Endodermal cell (in vitro differentiated cells): ENCODE data around the gene HOXC12. TPM values are rescaled to one million over a fixed set of nuclear protein-coding genes. Genes with fewer than 3 reads are reported as not detected.
A peak's percentile ranks its signal among the peaks of the same experiment; 100 is the strongest.

Experiments
- DNase-seq: peaks from one replicate; pipeline ENCODE4 v3.0.0-alpha.2; 2017
- H3K27ac ChIP-seq: 2 replicates; pipeline ENCODE4 v1.5.1; 2013; ENCODE audit warnings: mild to moderate bottlenecking, low read depth, low read length, moderate library complexity
- H3K27me3 ChIP-seq: 2 replicates; pipeline ENCODE4 v1.6.1; 2013; ENCODE audit warnings: mild to moderate bottlenecking, low read length, moderate library complexity; ENCODE audit not compliant: insufficient read depth, control insufficient read depth, poor library complexity, severe bottlenecking
- H3K36me3 ChIP-seq: 2 replicates; pipeline ENCODE4 v1.7.0; 2013; ENCODE audit warnings: mild to moderate bottlenecking, low read length, moderate library complexity; ENCODE audit not compliant: control insufficient read depth, insufficient read depth
- H3K4me1 ChIP-seq: one replicate; pipeline ENCODE4 v1.7.0; 2013; ENCODE audit warnings: low read length; ENCODE audit not compliant: control insufficient read depth, insufficient read depth
- H3K4me3 ChIP-seq: 2 replicates; pipeline ENCODE4 v1.5.1; 2013; ENCODE audit warnings: mild to moderate bottlenecking, low read length, moderate library complexity
- H3K9ac ChIP-seq: 2 replicates; pipeline ENCODE4 v1.6.1; 2013; ENCODE audit warnings: mild to moderate bottlenecking, low read length, moderate library complexity; ENCODE audit not compliant: poor library complexity, severe bottlenecking; ENCODE audit errors: extremely low read depth
- H3K9me3 ChIP-seq: 2 replicates; pipeline ENCODE4 v1.6.1; 2013; ENCODE audit warnings: mild to moderate bottlenecking, low read length, moderate library complexity; ENCODE audit not compliant: control insufficient read depth
- H3K27ac Mint-ChIP-seq: 2 replicates; pipeline ENCODE4 v1.8.0; 2020; ENCODE audit warnings: mixed read lengths
- H3K27me3 Mint-ChIP-seq: 2 replicates; pipeline ENCODE4 v1.8.0; 2021; ENCODE audit warnings: mild to moderate bottlenecking, mixed read lengths; ENCODE audit not compliant: insufficient read depth
- H3K36me3 Mint-ChIP-seq: 2 replicates; pipeline ENCODE4 v1.8.0; 2020; ENCODE audit warnings: low read depth, mixed read lengths
- H3K4me1 Mint-ChIP-seq: 2 replicates; pipeline ENCODE4 v1.8.0; 2020; ENCODE audit warnings: mixed read lengths
- H3K4me3 Mint-ChIP-seq: 2 replicates; pipeline ENCODE4 v1.8.0; 2020; ENCODE audit warnings: mild to moderate bottlenecking, moderate library complexity, mixed read lengths
- H3K9me3 Mint-ChIP-seq: 2 replicates; pipeline ENCODE4 v1.8.0; 2020; ENCODE audit warnings: mild to moderate bottlenecking, mixed read lengths
- CTCF ChIP-seq: fragments of 200-600 bp; sonication (generic); conservative IDR thresholded peaks from 2 replicates; pipeline ENCODE4 v1.5.0; 2021; ENCODE audit warnings: antibody characterized with exemption, mild to moderate bottlenecking
- WGBS, 2 experiments: methylation state at CpG; one replicate each; pipeline versions ENCODE4 v1.1.5 to v1.1.7; 2013; ENCODE audit warnings: missing lambda C conversion rate in 2 of 2, mixed read lengths in 1 of 2; ENCODE audit not compliant: insufficient coverage in 1 of 2, insufficient read length in 1 of 2; 5-methylcytosine and 5-hydroxymethylcytosine counted together
- total RNA-seq, 2 donors: library from RNA; stranded (reverse); fragmentation: NEBNext Ultra II Directional in 1 of 2; extraction: Animal tissue kit (Norgen Biotek cat#: 25700) in 1 of 2; gene quantifications; 2 replicates in 1 of 2; 3 replicates in 1 of 2; pipeline ENCODE4 v1.2.1, GENCODE V29; 2021

Gene HOXC12
- total RNA-seq, 2 donors from 2014 or later = not detected

DNA sequence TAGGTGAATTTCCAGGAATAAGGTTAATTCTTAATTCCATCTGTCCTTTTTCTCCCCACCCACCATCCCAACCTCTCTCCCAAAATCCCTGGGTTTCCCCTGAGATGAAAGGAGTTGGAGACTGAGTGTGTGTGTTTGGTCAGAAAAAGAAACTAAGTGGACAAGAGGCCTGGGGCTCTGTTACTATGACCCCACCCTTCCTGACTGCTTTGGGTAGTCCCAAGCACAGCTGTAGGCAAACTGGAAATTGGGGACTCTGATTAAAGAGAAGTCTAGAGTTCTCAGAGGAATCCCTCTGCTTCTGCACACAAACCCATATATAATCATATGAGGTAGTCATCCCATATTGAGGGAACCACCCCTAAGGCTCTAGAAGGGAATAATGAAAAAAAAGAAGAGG lies 7.0 kb upstream of the HOXC12 start:
- Histone ChIP-seq H3K4me3 (no peak overlapping the region), H3K36me3 (no peaks in the 10 kb centered on the region), H3K27ac (no peak overlapping the region), H3K27me3 (peaks cover 100% of the 10 kb centered on the region), H3K9ac (no peak overlapping the region), H3K4me1 (no peaks in the 10 kb centered on the region), H3K9me3 (peaks cover 7% of the 10 kb centered on the region)
- Mint-ChIP-seq H3K9me3 (peaks cover 4% of the 10 kb centered on the region), H3K27me3 (peaks cover 100% of the 10 kb centered on the region), H3K4me3 (no peak overlapping the region), H3K36me3 (no peaks in the 10 kb centered on the region), H3K27ac (no peak overlapping the region), H3K4me1 (no peaks in the 10 kb centered on the region)
- TF ChIP-seq CTCF = no peak
- no peak for DNase-seq

- H3K4me3 ChIP-seq = no peak overlapping the region
- no peaks in the 10 kb centered on the region for H3K4me1 ChIP-seq
- peaks cover 9% of the 10 kb centered on the region for H3K9me3 ChIP-seq
- peak; percentile 38 for TF ChIP-seq CTCF
- peak; percentile 68 for DNase-seq
- no peak overlapping the region for H3K9ac ChIP-seq
- WGBS, 2 experiments = 53 to 61% methylated on average over 3 to 8 of the region's 9 CpGs
- Mint-ChIP-seq H3K9me3 (peaks cover 4% of the 10 kb centered on the region), H3K27ac (no peak overlapping the region), H3K27me3 (peaks cover 100% of the 10 kb centered on the region), H3K36me3 (no peaks in the 10 kb centered on the region), H3K4me1 (no peaks in the 10 kb centered on the region), H3K4me3 (no peak overlapping the region)
- H3K27ac ChIP-seq = no peak overlapping the region
- peaks cover 100% of the 10 kb centered on the region for H3K27me3 ChIP-seq
- no peaks in the 10 kb centered on the region for H3K36me3 ChIP-seq
Measured at GRCh38 chr12:53948650-53949593, 5.8 kb upstream of the HOXC12 start.

DNA sequence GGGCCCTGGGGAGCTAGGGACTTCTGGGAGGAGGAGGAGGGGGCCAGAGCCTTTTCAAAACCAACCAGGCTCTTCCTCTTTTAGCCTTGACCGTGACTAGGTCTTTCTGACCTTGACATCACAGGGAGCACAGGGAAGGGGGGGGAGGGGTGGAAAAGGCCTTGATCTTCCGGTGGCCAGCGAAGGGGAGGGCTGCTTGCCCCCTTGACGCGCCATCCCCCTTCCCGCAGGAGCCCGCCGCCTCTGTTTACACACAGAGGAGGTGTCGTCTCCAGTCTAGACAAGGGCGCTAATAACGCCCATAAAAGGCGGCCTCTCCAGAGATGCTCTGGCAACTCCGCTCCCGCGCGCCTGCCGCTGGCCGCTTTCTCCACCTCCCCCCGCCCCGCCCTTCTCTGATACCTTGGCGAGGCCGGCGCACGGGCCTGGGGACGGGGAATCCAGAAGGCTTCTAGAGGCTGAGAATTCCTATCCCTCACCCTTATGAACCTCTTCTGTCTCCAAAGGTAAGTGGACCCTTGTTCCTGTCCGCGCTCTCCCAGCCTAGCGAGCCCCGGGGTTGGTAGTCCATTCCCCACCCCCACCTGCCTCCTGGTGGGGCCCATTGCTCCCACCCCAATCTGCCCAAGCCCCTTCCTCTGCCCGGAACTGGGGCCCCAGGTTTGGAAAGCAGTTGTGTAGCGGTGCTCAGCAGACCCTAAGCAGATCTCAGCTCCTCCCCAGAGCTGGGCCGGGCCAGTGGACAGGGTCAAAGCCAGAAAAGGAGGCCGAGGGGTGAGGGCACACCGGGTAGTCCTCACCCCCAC lies 4.9 kb upstream of the HOXC12 start:
- peaks cover 4% of the 10 kb centered on the region for H3K9me3 Mint-ChIP-seq
- whole genome bisulfite sequencing, 2 experiments = 9 to 17% methylated on average over 7 to 34 of the region's 34 CpGs
- no peak overlapping the region for H3K4me3 Mint-ChIP-seq
- H3K4me1 Mint-ChIP-seq = no peaks in the 10 kb centered on the region
- H3K4me1 ChIP-seq = no peaks in the 10 kb centered on the region
- no peak for TF ChIP-seq CTCF
- no peaks in the 10 kb centered on the region for H3K36me3 ChIP-seq
- H3K27me3 Mint-ChIP-seq = peaks cover 100% of the 10 kb centered on the region
- no peak overlapping the region for H3K4me3 ChIP-seq
- DNase-seq = peak; percentile 83
- no peak overlapping the region for H3K27ac ChIP-seq
- peaks cover 100% of the 10 kb centered on the region for H3K27me3 ChIP-seq
- no peak overlapping the region for H3K27ac Mint-ChIP-seq
- H3K9ac ChIP-seq = no peak overlapping the region
- H3K36me3 Mint-ChIP-seq = no peaks in the 10 kb centered on the region
- H3K9me3 ChIP-seq = peaks cover 18% of the 10 kb centered on the region
